ENCODE measurements around the gene CHMP4A.

CHMP4A gene

GRCh38 chr14:24178399-24179178 is 34.7 kb downstream of the CHMP4A start:
- no peak for DNase-seq (ENCODE audit: low read depth)

GRCh38 chr14:24177891-24178290 is 35.4 kb downstream of the CHMP4A start:
- no peak for DNase-seq (ENCODE audit: low read depth)

- DNase-seq (ENCODE audit: low read depth) = no peak
Observed at GRCh38 chr14:24177041-24177825, 36.1 kb downstream of the CHMP4A start.

- no peak for DNase-seq (ENCODE audit: low read depth)
Observed at GRCh38 chr14:24176599-24176998, 36.7 kb downstream of the CHMP4A start.

DNA sequence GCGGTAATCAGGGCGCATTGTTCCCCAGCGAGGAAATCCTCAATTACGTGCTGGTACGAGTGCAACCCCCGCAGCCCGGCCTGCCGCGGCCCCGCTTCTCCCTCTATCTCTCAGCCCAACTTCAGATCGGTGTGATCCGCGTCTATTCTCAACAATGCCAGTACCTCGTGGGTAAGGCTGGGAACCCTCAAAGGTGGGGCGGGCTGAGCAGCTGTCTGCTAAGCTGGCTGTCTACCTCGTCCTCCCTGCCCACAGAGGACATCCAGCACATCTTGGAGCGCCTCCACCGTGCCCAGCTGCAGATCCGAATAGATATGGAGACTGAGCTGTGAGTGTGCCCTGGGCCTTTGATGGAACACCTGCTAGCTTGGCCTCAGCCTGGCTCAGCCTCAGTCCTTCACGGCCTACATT is 40.4 kb downstream of the CHMP4A start:
- DNase-seq (ENCODE audit: low read depth) = no peak

GRCh38 chr14:24172261-24172860 is 40.9 kb downstream of the CHMP4A start:
- DNase-seq (ENCODE audit: low read depth) = no peak

DNA sequence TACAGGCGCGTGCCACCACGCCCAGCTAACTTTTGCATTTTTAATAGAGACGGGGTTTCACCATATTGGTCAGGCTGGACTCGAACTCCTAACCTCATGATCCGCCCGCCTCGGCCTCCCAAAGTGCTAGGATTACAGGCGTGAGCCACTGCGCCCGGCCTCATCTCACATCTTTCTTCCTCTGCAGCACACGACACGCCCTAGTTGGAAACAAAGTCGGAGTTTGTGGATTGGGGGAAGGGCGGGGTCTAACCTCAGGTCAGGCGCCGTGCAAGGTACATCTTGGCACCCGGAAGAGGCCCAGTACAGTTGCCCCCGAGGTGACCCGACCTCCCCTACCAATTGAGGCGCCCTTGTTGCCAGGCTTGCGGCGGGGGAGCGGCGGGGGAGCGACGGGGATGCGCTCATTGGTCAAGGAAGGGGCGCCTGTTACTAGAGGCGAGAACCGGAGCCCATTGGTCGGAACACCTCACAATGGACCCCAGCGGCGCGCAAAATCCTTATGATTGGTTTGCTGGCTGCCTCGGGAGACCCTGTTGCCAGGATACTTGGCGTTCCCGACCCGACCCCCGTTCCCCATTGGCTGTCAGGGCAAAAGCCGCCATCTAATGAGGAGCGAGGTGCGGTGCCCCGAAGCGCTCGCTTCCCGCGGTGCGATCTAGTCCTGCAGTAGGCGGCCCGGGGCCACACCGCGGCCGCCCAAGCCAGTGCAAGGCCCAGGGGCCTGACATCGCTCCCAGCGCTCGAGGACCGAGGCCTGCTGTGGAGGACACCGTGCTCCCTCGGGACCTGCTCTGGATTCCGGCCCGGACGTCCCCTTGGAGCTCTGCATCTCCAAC is 41.6 kb downstream of the CHMP4A start, which contains the start of gene REC8:
Gene REC8 (plus strand): TSS at position 659 of the 839 bp plus-strand sequence. CDS start 473 bp downstream, outside the sequence.
- DNase-seq (ENCODE audit: low read depth) = peak; percentile 72

DNA sequence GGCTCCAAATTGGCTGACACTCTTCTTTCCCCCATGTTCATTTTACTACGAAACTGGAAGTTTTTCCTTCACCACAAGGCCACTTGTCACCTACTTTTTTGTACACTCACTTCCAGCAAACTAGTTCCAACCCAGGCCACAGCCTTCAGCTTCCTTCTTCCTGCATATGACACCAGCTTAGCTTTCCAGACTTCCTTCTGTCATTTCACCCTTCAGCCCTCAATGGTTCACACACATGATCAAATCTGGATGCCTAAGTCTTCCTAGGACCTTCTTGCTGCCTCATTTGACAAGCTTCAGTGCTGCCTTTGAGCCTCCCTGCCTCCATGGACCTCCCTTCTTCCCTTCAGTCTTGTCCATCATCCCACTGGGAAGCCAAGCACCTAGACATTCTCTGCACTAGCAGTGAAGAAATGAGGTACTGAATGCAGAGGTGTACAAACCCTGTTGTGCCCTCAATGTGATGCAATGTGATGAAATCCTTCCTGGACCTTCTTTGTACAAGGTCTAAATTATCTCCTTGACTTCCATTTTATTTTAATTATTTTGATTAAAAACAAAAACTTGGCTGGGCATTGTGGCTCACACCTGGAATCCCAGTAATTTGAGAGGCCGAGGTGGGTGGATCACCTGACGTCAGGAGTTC is 45.7 kb downstream of the CHMP4A start:
- DNase-seq (ENCODE audit: low read depth) = no peak

DNA sequence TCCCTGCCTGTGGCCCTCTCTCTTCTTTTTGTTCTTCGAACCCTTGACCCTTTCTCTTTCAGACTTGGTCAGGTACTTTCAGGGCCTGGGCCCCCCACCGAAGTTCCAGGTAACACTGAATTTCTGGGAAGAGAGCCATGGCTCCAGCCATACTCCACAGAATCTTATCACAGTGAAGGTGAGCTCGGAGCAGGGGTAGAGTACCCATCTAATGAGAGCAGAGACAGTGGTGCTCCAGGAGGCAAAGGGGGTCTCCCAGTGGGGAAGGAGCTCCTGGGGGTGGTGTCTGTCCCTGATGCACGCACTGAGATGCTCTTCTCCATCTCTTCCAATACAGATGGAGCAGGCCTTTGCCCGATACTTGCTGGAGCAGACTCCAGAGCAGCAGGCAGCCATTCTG is 47.5 kb downstream of the CHMP4A start:
- DNase-seq (ENCODE audit: low read depth) = no peak

DNA sequence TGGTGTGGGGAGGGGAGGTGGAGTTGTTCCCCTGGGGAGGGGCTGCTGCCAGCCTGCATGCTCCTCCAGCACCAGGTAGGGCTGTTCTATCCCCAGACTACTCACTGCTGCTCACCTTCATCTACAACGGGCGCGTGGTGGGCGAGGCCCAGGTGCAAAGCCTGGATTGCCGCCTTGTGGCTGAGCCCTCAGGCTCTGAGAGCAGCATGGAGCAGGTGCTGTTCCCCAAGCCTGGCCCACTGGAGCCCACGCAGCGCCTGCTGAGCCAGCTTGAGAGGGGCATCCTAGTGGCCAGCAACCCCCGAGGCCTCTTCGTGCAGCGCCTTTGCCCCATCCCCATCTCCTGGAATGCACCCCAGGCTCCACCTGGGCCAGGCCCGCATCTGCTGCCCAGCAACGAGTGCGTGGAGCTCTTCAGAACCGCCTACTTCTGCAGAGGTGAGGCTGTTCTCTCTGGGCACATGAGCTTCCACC is 48.7 kb downstream of the CHMP4A start:
- no peak for DNase-seq (ENCODE audit: low read depth)

- DNase-seq (ENCODE audit: low read depth) = no peak
Observed at GRCh38 chr14:24162093-24162492, 51.2 kb downstream of the CHMP4A start.

DNA sequence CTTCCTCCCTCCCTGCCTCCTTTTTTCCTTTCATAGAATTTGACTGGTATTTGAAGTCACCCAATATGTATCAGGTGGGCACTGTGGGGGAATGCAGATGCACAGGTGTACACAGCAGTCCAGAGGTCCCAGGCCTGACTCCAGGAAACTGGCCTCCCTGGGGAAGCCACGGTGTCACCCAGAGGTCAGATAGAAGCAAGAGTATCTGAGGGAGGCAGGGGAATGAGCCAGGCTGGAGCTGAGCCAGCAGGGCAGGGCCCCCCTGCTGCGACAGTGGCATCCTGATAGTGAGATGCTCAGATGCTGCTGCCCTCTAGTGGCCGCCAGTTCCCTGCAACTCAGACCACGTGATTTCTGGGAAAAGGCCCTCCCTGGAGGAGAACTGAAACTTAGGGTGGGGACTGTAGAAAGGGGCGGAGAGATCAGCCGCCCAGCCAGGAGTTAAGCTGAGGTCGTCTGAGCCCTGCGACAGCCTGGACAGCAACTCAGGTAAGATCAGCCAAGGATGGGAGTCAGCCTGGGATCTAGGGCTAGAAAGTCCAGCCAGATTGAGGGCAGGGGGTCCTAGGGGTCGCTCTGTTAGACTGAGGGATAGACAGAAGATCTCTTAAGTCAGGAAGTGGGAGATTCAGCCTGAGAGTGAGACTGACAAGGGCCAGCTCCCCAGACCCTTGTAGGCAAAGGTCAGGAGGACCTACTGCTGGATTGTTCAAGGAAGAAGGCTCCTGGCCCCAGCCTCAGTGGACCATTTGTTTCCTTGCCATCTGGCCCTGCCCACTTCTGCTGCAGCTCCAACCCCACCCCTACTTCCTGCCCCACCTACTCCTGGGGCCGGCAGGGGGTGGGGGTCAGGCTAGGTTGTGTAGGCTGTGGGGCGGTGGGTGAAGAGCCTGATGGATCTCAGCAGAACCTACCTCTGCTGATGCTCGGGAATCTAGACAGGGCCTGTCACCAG is 52.2 kb downstream of the CHMP4A start, which contains the start of gene IRF9:
Gene IRF9 (plus strand): TSS at position 416 of the 955 bp plus-strand sequence. CDS start 880 bp downstream, outside the sequence.
- peak; percentile 92 for DNase-seq (ENCODE audit: low read depth)

DNA sequence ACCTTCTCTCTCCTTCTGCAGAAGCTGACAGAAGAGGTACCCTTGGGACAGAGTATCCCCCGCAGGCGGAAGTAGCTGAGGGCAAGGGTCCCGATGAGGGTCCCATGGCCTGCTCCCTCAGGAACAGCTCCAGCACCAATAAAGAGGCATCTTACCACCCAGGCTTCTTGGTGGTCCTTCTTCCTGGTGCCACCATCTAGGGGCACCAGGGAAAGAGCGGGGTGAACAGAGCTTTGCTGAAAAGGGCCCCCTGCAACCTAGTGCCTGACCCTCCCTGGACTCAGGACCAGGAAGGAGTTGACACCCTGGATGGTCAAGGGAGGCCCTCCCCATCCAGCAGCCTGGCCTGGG is 52.8 kb downstream of the CHMP4A start:
- DNase-seq (ENCODE audit: low read depth) = no peak

- DNase-seq (ENCODE audit: low read depth) = no peak
Observed at GRCh38 chr14:24159777-24160498, 53.4 kb downstream of the CHMP4A start.
